Fibroblast of skin of left biceps (primary cell): ENCODE data around the gene HPSE2.

Experiments used
- DNase-seq, 2 experiments: peaks; one replicate each; pipeline ENCODE4 v3.0.0-alpha.2; 2013; ENCODE audit warnings: low read depth in 2 of 2

Gene HPSE2

DNA sequence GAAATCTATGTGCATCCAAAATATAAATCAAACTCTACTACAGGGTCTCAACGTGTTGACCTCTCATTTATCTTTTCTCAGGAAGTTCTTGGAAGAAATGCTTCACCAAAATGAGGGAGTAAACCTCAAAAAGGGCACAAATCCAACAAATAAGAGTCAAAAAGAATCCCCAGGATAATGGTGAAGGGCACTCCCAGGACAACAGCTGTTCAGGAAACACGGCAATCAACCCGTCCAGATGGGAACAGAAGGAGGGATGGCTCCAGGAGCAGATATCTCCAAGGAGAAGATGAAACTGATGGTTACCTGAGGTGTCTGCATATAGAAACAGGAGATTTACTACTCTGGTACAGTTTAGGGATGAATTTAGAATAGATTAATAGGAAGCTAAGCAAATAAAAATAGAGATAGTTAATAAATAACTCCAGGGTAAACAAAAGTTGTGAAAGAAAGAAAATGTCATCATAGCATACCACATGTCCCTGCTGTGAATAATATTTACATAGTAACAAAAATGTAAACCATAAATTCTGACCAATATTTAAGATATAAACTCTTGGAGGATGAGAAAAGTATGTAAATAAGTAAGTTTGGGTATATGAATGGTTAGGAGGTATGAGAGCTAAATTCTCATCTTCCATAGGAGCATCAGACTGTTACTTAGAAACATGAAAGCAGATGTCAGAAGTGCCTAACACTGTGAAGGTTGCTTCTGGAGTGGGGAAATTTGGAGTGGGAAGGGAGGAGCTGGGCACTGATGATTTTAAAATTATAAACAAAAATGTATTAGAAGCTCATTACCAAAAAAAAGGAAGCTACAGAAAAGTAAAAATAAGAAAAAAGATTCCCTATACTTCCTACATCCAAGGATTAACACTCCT lies 551.4 kb downstream of the HPSE2 start:
- no peak for DNase-seq

DNA sequence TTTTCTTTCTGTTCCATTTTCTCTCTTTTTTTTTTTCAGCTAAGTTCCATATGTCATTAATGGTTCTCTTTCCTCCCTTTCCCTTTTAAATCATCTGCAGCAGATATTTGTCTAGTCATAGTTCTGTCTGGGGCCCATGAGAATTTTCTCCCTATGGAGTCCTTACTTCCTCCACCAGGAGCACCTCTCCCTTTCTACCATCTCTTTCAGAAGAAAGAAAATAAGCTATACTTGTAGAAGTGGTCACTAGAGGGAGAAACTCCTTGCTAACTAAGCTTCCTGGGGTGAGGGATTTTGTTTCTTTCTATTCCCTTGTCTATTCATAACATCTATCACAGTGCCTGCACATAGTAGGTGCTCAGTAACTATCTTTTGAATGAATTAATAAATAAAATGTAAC lies 558.8 kb downstream of the HPSE2 start:
- DNase-seq, result no peak

DNA sequence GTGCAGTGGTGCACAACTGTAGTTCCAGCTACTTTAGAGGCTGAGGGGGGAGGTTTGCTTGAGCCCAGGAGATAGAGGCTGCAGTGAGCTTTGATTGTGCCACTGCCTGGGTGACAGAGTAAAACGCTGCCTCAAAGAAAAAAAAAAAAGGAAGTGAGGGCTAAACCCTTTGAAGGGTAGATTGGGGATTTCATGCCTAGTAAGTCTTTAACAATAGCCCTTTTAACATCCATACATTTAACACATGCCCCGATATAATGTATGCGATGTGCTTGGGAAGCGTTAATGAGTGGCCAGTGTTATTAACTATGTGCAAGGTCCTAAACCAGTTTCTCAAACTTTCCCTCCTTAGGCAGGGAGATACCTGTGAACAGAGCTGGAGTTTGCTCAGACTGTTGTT lies 559.8 kb downstream of the HPSE2 start:
- DNase-seq, result no peak

- DNase-seq, result no peak
Observed at GRCh38 chr10:98673171-98673782, 562.4 kb downstream of the HPSE2 start.

GRCh38 chr10:98667081-98667480 lies 568.6 kb downstream of the HPSE2 start:
- DNase-seq, result no peak

DNA sequence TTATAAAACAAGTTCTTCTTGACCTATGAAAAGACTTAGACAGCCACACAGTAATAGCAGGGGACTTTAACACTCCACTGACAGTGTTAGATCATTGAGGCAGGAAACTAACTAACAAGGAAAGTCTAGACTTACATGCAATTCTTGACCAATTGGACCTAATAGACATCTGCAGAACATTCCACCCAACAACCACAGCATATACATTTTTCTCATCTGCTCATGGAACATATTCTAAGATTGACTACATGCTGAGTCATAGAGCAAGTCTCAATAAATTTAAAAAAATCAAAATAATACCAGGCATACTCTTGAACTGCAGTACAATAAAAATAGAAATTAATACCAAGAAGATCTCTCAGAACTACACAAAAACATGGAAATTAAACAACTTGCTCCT lies 569.4 kb downstream of the HPSE2 start:
- no peak for DNase-seq

GRCh38 chr10:98664329-98665042 lies 571.2 kb downstream of the HPSE2 start:
- no peak for DNase-seq

GRCh38 chr10:98659951-98660350 lies 575.7 kb downstream of the HPSE2 start:
- DNase-seq, result no peak

DNA sequence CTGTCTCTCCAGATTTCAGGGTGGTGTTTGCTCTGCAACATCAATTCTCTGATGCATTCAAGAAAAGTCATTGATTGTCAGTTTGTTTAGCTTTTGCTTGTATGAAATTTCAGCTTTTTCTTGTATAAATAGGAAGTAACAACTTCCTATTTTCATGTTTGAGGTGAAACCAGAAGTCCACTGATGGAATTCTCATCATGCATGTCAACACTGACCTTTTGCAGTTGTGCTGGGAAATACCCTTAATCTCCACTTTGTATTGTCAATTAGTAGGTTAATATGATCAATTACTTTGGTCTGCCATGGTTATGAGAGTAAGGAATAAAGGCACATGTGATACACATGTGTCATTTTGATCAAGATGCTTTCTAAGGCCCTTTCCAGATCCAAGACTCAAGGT lies 580.2 kb downstream of the HPSE2 start:
- DNase-seq, result no peak

GRCh38 chr10:98649170-98649569 lies 586.5 kb downstream of the HPSE2 start:
- no peak for DNase-seq

- no peak for DNase-seq
Observed at GRCh38 chr10:98646998-98647917, 588.4 kb downstream of the HPSE2 start.

DNA sequence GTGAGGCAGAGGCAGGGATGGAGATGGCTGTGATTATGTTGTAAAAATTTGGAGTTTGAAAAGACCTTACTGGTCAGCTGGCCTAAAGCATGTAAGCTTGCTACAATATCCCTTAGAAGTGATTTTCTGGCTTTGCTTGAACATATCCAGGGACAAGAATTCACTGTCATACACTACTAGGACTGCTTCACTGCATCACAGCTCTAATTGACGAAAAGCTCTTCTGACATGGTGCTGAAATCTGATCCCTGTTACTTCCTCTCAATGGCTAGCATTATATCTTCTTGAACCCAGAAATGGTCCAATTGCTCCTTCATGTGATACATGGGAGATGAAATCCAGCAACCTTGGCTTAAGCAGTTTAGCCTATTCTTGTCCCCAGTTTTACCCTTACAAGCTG lies 591.2 kb downstream of the HPSE2 start:
- DNase-seq, result no peak

GRCh38 chr10:98642281-98642680 lies 593.4 kb downstream of the HPSE2 start:
- DNase-seq, result no peak

GRCh38 chr10:98638920-98639319 lies 596.7 kb downstream of the HPSE2 start:
- no peak for DNase-seq

- DNase-seq, result no peak
Observed at GRCh38 chr10:98636921-98637329, 598.7 kb downstream of the HPSE2 start.

- no peak for DNase-seq
Observed at GRCh38 chr10:98632456-98633150, 603.0 kb downstream of the HPSE2 start.

- no peak for DNase-seq
Observed at GRCh38 chr10:98628206-98628605, 607.4 kb downstream of the HPSE2 start.

DNA sequence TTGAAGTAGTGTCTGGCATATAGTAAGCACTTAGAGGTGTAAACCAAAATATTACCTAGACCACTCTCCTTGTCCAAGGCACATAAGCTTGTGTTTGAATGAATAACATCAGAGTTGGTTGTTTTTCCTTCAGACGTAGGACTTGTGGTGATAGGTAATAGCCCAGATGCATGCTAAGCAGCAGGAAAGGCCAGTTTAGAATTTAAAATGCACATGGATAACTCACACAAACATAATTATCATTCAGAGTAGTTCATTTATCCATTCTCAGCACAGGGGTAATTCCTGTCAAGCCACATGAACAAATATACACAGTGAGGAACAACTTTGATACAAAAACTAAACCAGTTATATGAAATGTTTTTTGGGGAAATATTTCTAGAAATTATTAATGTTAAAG lies 607.9 kb downstream of the HPSE2 start:
- DNase-seq, result no peak

DNA sequence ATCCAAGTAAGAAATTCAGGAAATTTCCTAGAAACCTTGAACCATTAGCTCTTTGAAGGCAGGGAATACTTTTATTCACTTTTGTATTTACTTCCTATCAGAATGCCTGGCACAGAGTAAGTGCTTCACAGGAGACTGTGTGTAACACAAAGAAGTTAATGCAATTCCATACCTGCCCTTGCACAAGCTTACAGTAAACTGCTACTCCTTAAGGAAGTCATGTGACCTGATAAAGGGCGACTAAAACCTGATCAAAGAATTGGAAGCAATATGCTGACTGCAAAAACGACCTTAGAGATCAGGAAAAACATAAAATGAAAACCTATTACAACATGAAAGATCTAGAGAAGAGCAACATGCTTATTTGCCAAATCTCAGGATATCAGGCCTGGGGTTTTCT lies 610.7 kb downstream of the HPSE2 start:
- DNase-seq, result no peak

GRCh38 chr10:98623176-98623575 lies 612.5 kb downstream of the HPSE2 start:
- DNase-seq, result no peak

DNA sequence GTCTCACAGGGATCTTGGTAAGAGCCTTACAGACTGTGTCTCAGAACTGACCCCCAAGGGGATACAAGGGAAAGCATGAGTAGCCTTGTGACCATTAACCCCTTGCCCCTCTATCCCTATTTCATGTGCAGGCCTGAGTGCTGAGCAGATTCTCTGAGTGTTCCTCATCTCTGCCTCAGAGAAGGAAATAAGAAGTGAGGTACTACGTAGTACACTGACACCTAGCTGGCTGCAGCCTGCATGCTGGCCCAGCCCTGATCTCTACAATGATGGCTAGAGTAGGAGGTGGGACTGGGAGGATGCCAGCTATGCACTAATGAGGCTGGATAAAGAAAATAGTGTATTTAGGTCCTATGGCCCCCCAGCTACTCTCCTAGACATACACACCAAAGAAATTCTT lies 614.0 kb downstream of the HPSE2 start:
- no peak for DNase-seq
